ENCODE data around the gene USE1.

Gene USE1

GRCh38 chr19:17205237-17206140 lies 9.7 kb upstream of the USE1 start:
- no peak for DNase-seq (ENCODE audit: low read depth in 2 of 3, low spot score in 2 of 3)

GRCh38 chr19:17206736-17207581 lies 8.2 kb upstream of the USE1 start:
- DNase-seq (ENCODE audit: low read depth in 2 of 3, low spot score in 2 of 3) = no peak

GRCh38 chr19:17209126-17210036 lies 5.8 kb upstream of the USE1 start:
- peak; percentile 31 to 45 (median 36) for DNase-seq (ENCODE audit: low read depth in 2 of 3, low spot score in 2 of 3)

DNA sequence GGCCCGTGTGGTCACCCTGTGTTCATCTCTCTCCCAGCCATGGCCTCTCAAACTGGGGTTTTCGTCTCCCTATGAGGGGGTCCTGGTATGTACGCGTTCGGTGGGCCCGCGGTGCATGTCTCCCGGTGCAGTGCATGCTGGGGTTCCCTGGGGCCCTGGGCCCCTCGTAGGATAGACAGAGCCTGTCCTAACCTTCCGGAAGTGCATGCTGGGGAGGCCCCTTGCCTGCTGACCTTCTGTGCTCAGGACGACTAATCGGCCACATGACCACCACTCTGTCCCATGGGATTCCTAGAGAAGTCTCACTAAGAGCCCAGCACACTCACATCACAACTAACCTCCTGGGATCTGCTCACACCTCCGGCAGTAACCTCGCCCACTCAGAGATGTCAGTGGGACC lies 4.9 kb upstream of the USE1 start:
- no peak for DNase-seq (ENCODE audit: low read depth in 2 of 3, low spot score in 2 of 3)

GRCh38 chr19:17211547-17212446 lies 3.4 kb upstream of the USE1 start:
- DNase-seq (ENCODE audit: low read depth in 2 of 3, low spot score in 2 of 3) = no peak

GRCh38 chr19:17213334-17213733 lies 1.8 kb upstream of the USE1 start:
- no peak for DNase-seq (ENCODE audit: low read depth in 2 of 3, low spot score in 2 of 3)

DNA sequence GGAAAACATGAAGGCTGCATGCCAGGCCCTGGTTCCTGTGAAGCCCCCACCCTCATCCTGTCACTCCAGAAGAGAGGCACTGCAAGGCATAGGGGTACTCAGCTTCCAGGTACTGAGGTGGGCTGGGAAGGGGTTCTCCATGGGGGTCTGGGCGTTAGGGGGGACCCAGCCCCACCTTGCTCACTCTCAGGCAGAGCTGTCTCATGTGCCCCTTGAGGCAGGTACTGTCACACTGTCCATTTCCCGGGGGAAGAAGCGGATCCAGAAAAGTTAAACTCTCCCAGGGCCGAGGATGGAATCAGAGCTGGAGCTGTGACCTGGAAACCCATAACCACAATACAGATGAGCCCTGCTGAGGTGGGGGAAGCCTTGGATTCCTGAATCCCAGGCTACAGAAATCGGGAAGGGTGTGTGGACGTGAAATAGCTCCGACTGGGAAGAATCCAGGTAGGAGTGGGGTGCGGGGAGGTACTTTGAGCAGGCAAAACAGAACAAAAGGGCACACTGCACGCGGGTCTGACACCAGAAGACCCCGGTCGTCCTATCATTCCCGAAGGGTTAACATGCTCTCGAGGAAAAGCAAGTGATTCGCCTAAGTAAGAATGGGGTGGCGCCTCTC lies 540 bp upstream of the USE1 start:
- no peak for DNase-seq (ENCODE audit: low read depth in 2 of 3, low spot score in 2 of 3)

DNA sequence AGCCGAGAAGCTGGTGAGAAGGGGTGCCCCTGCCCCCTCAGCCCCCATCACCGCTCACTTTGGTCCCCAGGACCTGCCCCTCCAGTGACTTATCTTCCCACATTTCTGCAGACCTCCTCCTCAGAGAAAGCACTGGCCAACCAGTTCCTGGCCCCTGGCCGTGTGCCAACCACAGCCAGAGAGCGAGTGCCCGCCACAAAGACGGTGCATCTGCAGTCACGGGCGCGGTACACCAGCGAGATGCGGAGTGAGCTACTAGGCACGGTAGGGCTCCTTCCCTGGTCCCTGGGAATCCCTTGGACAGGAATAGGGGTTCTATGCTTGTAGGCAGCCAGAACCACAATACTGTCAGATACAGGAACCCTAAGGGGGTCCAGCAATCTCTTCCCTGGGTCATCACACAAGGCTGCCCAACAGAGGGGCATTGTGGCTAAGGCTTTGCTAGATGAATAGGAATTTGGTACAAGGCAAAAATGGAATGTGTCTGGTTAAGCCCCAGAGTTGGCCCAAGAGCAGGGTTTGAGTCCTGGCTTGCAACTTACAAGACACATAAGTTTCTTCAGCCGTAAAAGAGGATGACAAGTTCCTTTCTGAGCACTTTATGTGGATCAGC lies 1.0 kb downstream of the USE1 start:
- no peak for DNase-seq (ENCODE audit: low read depth in 2 of 3, low spot score in 2 of 3)

DNA sequence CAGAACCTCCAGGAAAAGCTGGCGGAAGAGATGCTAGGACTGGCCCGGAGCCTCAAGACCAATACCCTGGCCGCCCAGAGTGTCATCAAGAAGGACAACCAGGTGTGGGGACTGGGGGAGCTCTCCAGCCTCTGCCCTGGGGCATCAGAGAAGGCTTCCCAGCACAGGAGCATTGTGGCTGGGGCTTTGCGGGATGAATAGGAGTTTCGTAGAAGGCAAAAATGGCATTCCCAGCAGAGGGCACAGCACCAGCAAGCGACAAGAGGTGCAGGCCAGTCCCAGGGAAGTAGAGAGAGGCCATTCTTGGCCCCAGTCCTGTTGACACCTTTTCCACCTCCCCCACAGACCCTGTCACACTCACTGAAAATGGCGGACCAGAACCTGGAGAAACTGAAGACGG lies 4.1 kb downstream of the USE1 start:
- DNase-seq (ENCODE audit: low read depth in 2 of 3, low spot score in 2 of 3) = no peak

DNA sequence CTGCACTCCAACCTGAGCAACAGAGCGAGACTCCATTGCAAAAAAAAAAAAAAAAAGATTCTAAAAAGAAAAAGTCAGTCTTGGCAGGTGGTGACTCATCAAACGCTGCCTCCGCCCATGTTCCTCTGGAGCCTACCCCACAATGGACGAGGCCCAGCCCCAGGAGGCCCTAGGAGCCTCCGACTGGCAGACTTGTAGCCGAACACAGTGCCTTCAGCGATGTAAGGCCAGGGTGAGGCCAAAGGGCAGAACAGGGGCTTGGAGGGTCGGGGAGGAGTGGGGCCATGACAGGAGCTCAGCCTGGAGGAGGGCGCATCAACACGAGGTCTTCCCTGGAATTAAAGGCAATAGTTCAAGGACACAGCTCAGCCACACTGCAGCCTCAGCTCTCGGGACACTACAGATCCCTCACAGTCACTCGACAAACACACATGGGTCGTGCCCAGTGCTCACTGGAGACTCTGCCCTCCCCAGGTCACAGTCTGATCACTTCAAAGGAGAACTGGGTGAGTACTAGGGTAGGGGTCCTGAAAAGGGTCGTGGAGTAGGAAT lies 5.1 kb downstream of the USE1 start:
- DNase-seq (ENCODE audit: low read depth in 2 of 3, low spot score in 2 of 3) = no peak

DNA sequence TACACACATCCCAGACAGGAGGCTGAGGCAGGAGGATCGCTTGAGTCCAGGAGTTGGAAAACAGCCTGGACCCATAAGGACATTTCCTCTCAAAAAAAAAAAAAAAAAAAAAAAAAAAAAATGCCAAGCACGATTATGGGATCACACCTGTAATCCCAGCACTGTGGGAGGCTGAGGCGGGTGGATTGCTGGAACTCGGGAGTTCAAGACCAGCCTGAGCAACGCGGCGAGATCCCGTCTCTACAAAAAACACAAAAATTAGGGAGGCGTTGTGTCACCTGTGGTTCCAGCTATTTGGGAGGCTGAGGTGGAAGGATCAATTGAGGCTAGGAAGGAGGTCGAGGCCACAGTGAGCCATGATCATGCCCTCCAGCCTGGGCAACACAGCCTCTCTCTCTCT lies 9.9 kb downstream of the USE1 start:
- DNase-seq (ENCODE audit: low read depth in 2 of 3, low spot score in 2 of 3) = no peak

DNA sequence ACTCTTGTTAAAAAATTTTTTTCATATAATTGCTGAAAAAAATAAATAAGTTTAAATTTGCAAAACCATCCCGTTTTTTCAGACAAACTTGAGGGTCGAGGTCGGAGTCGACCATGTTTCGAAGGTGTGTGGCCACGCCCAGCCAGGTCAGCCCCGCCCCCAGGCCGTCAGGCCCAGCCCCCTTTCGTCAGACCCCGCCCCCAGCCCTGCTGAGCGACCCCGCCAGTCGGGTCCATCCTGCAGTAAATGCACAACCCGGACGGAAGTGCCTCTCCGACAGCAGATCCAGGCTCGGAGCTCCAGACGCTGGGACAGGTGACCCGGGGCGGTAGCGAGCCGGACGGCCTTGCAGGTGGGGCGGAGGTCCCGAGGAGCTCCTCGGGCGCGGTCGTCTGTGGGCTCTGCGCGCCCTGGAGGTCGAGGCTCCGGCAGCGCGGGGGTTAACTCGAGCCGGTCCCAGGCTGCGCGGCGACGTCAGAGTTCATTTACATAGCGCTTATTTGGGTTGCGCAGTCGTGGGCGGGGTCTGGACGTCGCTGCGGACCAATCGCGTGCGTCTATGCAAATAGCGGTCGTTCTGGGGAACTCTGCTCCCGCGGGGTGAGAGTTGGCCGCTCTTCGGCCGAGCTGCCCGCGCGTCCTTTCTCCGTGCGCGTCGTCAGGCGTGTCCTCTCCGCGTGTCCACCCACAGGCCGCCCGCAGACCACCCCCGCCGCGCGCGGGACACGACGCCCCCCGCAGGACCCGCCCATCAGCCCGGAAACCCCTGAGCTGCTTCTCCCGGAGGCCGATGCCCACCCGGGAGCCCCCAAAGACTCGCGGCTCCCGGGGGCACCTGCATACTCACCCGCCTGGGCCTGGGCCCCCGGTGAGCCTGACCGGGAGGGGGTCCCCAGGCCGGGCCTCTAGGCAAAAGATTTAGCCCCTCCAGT lies 11.1 kb downstream of the USE1 start, which contains the start of gene OCEL1:
TSS of gene OCEL1 (plus strand) at position 225 of the 932 bp plus-strand sequence. CDS start at position 247, 22 bp downstream.
- peak; percentile 89 to 92 (median 90) for DNase-seq (ENCODE audit: low read depth in 2 of 3, low spot score in 2 of 3)

DNA sequence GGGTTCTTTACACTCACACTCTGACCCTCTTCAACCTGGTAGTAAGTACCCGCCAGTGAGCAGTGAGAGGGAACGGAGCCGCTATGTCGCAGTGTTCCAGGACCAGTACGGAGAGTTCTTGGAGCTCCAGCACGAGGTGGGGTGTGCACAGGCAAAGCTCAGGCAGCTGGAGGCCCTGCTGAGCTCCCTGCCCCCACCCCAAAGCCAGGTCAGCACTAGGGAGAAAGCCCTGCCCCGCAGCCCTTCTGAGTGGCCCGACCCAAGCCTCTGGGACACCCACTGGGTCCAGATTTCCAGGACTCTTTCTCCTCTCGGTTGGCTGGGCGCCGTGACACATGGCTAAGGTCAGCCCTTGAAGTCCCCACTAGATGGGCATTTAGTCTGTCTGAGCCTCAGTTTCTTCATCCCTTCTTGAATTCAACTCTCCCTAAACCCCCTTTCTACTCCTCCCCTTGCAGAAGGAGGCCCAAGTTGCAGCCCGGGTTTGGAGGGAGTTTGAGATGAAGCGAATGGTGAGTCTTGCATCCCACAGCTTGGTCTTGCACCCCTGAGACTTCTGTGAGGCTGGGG lies 12.7 kb downstream of the USE1 start:
- no peak for DNase-seq (ENCODE audit: low read depth in 2 of 3, low spot score in 2 of 3)

- DNase-seq (ENCODE audit: low read depth in 2 of 3, low spot score in 2 of 3) = no peak
Observed at GRCh38 chr19:17229890-17230289, 14.7 kb downstream of the USE1 start.

GRCh38 chr19:17232258-17232657 lies 17.1 kb downstream of the USE1 start:
- DNase-seq (ENCODE audit: low read depth in 2 of 3, low spot score in 2 of 3) = no peak

GRCh38 chr19:17234911-17235299 lies 19.7 kb downstream of the USE1 start:
- DNase-seq (ENCODE audit: low read depth in 2 of 3, low spot score in 2 of 3) = peak in 1 of 3 experiments; percentile 36

DNA sequence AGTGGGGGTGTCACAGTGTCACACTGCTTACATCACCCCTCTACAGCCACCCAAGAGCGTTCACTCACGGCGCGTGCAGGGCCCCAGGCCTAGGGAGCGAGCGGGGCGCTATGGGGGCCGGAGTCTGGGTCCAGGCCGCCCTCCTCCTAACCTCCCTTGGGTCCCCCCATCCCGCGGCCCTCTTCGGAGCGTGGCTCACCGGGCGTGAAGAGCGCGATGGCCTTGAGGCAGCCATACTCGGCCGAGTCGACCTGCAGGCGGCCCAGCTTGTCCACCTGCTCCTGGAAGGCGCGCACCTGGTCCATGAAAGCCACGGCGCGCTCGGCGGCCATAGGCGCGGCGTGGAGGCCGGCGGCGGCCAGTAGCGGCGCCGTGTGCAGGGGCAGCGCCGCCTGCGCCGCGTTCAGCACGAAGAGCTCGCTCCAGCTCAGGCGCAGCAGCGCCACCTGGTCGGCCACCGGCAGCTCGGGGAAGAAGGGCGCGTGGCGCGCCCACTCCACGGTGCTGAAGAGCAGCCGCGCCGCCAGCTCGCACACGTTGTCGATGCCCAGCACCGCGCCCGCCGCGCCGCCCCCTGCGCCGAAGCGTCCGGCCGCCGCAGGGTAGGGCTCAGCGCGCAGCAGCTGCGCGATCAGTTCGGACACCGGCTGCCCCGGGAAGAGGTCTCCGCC lies 20.3 kb downstream of the USE1 start:
- peak in 2 of 3 experiments; percentile 40 for DNase-seq (ENCODE audit: low read depth in 2 of 3, low spot score in 2 of 3)

Measured in activated CD8-positive, alpha-beta memory T cell treated with anti-CD3 and anti-CD28 coated beads for 48 hours (primary cell).